HepG2 (cell line): ENCODE data around the gene NFATC3. TPM values are rescaled to one million over a fixed set of nuclear protein-coding genes. Genes with fewer than 3 reads are reported as not detected.

Source experiments
- DNMT1 ChIP-seq: sonication (generic); formaldehyde crosslinking; IDR thresholded peaks from 2 replicates; pipeline ENCODE4 v1.5.1; 2020; ENCODE audit warnings: mild to moderate bottlenecking, missing genetic modification reagents
- MAZ ChIP-seq, 2 experiments: sonication (generic) in 1 of 2; formaldehyde crosslinking in 1 of 2; IDR thresholded peaks; 2 replicates each; pipeline versions ENCODE4 v1.5.0 to v1.6.1; 2012 to 2020; ENCODE audit warnings: low read depth in 2 of 2, mild to moderate bottlenecking in 2 of 2, borderline replicate concordance in 1 of 2, improper control_type of control experiment in 1 of 2, low read length in 1 of 2, missing genetic modification reagents in 1 of 2, moderate library complexity in 1 of 2
- MLXIP ChIP-seq: sonication (generic); formaldehyde crosslinking; IDR thresholded peaks from 2 replicates; pipeline ENCODE4 v1.9.0; 2021; ENCODE audit warnings: missing genetic modification reagents, borderline replicate concordance
- REPIN1 ChIP-seq: sonication (generic); formaldehyde crosslinking; IDR thresholded peaks from 2 replicates; pipeline ENCODE4 v1.8.0; 2022; ENCODE audit warnings: missing genetic modification reagents, low read depth, mild to moderate bottlenecking, borderline replicate concordance
- ZBTB20 ChIP-seq: sonication (generic); formaldehyde crosslinking; IDR thresholded peaks from 2 replicates; pipeline ENCODE4 v1.8.1; 2023; ENCODE audit warnings: missing genetic modification reagents, low read depth, mild to moderate bottlenecking, borderline replicate concordance
- ZBTB7B ChIP-seq: sonication (generic); formaldehyde crosslinking; IDR thresholded peaks from 2 replicates; pipeline ENCODE4 v1.4.0; 2020; ENCODE audit warnings: missing genetic modification reagents
- ZFP41 ChIP-seq: sonication (generic); formaldehyde crosslinking; IDR thresholded peaks from 2 replicates; pipeline ENCODE4 v1.4.0; 2020; ENCODE audit warnings: mild to moderate bottlenecking, missing genetic modification reagents, borderline replicate concordance
- ZNF17 ChIP-seq: sonication (generic); formaldehyde crosslinking; IDR thresholded peaks from 2 replicates; pipeline ENCODE4 v1.5.0; 2020; ENCODE audit warnings: mild to moderate bottlenecking, missing genetic modification reagents
- ZNF30 ChIP-seq: sonication (generic); formaldehyde crosslinking; IDR thresholded peaks from 2 replicates; pipeline ENCODE4 v1.5.0; 2020; ENCODE audit warnings: mild to moderate bottlenecking, missing genetic modification reagents
- ZNF432 ChIP-seq: sonication (generic); formaldehyde crosslinking; IDR thresholded peaks from 2 replicates; pipeline ENCODE4 v1.5.0; 2020; ENCODE audit warnings: missing genetic modification reagents, mild to moderate bottlenecking, borderline replicate concordance
- ZNF510 ChIP-seq: sonication (generic); formaldehyde crosslinking; IDR thresholded peaks from 2 replicates; pipeline ENCODE4 v1.4.0; 2020; ENCODE audit warnings: low read depth, mild to moderate bottlenecking, missing genetic modification reagents
- ZNF546 ChIP-seq: sonication (generic); formaldehyde crosslinking; conservative IDR thresholded peaks from 2 replicates; pipeline ENCODE4 v1.8.1; 2023; ENCODE audit warnings: mild to moderate bottlenecking, missing genetic modification reagents
- ZNF549 ChIP-seq: sonication (generic); formaldehyde crosslinking; IDR thresholded peaks from 2 replicates; pipeline ENCODE4 v1.5.0; 2020; ENCODE audit warnings: missing genetic modification reagents
- ZNF570 ChIP-seq: sonication (generic); formaldehyde crosslinking; IDR thresholded peaks from 2 replicates; pipeline ENCODE4 v1.4.0; 2020; ENCODE audit warnings: mild to moderate bottlenecking, missing genetic modification reagents, borderline replicate concordance
- ZNF710 ChIP-seq: sonication (generic); formaldehyde crosslinking; IDR thresholded peaks from 2 replicates; pipeline ENCODE4 v1.5.0; 2020; ENCODE audit warnings: mild to moderate bottlenecking, missing genetic modification reagents, borderline replicate concordance
- ZZZ3 ChIP-seq: sonication (generic); formaldehyde crosslinking; IDR thresholded peaks from 2 replicates; pipeline ENCODE4 v1.4.0; 2020; ENCODE audit warnings: missing genetic modification reagents, mild to moderate bottlenecking, borderline replicate concordance
- polyA plus RNA-seq, 8 experiments: library from polyadenylated mRNA; depleted of rRNA in 3 of 8; stranded (reverse) in 7 of 8; unstranded in 1 of 8; fragments of >200 nt; fragmentation: Illumina TruSeq in 4 of 8; extraction: Trizol in 4 of 8; gene quantifications; 2 replicates each; pipeline versions ENCODE4 v1.2.1 to v1.2.3, GENCODE V29; 2011 to 2016; ENCODE audit warnings: low read depth in 4 of 8, missing spikeins in 1 of 8, mixed read lengths in 1 of 8; ENCODE audit not compliant: insufficient read depth in 1 of 8
- total RNA-seq, 5 experiments: library from RNA; depleted of rRNA; stranded (reverse); fragments of >200 nt; fragmentation: Illumina TruSeq; extraction: Trizol; gene quantifications; 2 replicates each; pipeline ENCODE4 v1.2.3, GENCODE V29; 2016; ENCODE audit warnings: low read depth in 1 of 5
- TF ChIP-seq, protein P1 (sequence below): sonication (generic); formaldehyde crosslinking; IDR thresholded peaks from 2 replicates; pipeline ENCODE4 v1.5.0; 2020; ENCODE audit warnings: mild to moderate bottlenecking, missing genetic modification reagents
- TF ChIP-seq, protein P2 (sequence below): sonication (generic); formaldehyde crosslinking; IDR thresholded peaks from 2 replicates; pipeline ENCODE4 v1.5.0; 2020; ENCODE audit warnings: missing genetic modification reagents

Gene NFATC3
- total and polyA plus RNA-seq, 2 of the 13 experiments (the other 11 are each of a cell fraction or from before 2014, with no cell fraction given), result 52.6 to 62.7 TPM

DNA sequence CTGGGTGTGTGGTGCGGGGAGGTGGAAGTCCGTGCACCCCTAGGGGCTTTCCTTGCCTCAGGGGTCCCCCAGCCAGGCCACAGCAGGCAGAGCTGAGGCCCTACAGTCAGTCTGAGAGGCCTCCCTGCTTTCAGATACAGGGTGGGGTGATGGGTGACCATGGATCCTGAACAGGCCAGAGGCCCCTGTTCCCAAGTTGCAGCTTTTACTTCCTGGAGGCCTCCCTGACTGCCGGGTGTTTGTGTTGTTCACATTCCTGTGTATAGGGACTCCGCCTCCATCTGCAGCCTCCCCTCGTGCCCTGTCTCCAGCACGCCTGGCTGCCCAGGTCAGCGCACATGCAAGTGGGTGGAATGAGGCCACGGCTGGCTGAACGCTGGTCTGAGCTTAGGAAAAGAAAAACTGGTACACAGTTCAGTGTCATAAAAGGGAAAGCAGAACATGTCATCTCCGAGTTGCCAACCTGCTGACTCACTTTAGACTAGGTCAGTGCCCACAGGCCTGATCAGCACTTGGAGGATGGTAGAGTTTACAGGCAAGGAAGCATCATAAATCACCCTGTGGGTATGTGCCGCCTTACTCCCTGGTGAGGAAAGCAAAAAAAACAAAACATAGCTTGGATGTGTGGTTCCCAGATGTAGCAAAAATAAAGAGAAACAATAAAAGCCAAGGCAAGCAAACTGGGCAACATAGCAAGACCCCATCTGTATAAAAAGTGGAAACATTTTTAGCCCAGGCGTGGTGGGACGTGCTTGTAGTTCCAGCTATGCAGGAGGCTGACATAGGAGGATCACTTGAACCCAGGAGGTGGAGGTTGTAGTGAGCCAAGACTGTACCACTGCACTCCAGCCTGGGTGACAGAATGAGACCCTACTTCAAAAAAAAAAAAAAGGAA, 173.0 kb downstream of the NFATC3 start (continued):
- no peak for TF ChIP-seq MLXIP (CRISPR knock-in tag)
- TF ChIP-seq ZBTB7B (CRISPR knock-in tag), result peak; percentile 26; the same call in 1 of the 2 replicates
- no peak for TF ChIP-seq ZNF30
- TF ChIP-seq ZNF432 (CRISPR knock-in tag), result no peak
- peak; percentile 92 for TF ChIP-seq ZNF546 (CRISPR knock-in tag)
- TF ChIP-seq, protein P1, sequence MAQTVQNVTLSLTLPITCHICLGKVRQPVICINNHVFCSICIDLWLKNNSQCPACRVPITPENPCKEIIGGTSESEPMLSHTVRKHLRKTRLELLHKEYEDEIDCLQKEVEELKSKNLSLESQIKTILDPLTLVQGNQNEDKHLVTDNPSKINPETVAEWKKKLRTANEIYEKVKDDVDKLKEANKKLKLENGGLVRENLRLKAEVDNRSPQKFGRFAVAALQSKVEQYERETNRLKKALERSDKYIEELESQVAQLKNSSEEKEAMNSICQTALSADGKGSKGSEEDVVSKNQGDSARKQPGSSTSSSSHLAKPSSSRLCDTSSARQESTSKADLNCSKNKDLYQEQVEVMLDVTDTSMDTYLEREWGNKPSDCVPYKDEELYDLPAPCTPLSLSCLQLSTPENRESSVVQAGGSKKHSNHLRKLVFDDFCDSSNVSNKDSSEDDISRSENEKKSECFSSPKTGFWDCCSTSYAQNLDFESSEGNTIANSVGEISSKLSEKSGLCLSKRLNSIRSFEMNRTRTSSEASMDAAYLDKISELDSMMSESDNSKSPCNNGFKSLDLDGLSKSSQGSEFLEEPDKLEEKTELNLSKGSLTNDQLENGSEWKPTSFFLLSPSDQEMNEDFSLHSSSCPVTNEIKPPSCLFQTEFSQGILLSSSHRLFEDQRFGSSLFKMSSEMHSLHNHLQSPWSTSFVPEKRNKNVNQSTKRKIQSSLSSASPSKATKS, result 0 out of 2 replicates have a peak, but pooled peaks have one; percentile 18
- no peak for TF ChIP-seq MAZ (IDR thresholded peaks at IDR 0.05; ENCODE audit: borderline replicate concordance, low read depth, low read length)
- peak; percentile 54; the same call in 1 of the 2 replicates for TF ChIP-seq MAZ (CRISPR knock-in tag; IDR thresholded peaks at IDR 0.05; ENCODE audit: low read depth)
- TF ChIP-seq REPIN1, result peak; percentile 65
- TF ChIP-seq DNMT1 (CRISPR knock-in tag), result no peak
- 0 out of 2 replicates have a peak, but pooled peaks have one; percentile 49 for TF ChIP-seq ZNF510 (CRISPR knock-in tag)
- TF ChIP-seq ZNF710 (CRISPR knock-in tag), result 0 out of 2 replicates have a peak, but pooled peaks have one; percentile 52
- no peak for TF ChIP-seq ZZZ3
- TF ChIP-seq ZNF570, result no peak
- peak; percentile 92; the same call in 1 of the 2 replicates for TF ChIP-seq ZBTB20
- TF ChIP-seq ZFP41 (CRISPR knock-in tag), result peak; percentile 86; the same call in 1 of the 2 replicates
- TF ChIP-seq ZNF17, result no peak
- TF ChIP-seq, protein P2, sequence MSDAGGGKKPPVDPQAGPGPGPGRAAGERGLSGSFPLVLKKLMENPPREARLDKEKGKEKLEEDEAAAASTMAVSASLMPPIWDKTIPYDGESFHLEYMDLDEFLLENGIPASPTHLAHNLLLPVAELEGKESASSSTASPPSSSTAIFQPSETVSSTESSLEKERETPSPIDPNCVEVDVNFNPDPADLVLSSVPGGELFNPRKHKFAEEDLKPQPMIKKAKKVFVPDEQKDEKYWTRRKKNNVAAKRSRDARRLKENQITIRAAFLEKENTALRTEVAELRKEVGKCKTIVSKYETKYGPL (CRISPR knock-in tag), result peak; percentile 71; the same call in 1 of the 2 replicates
- TF ChIP-seq ZNF549, result no peak
